Measurements from ENCODE around the gene PDE4D.

The PDE4D gene

DNA sequence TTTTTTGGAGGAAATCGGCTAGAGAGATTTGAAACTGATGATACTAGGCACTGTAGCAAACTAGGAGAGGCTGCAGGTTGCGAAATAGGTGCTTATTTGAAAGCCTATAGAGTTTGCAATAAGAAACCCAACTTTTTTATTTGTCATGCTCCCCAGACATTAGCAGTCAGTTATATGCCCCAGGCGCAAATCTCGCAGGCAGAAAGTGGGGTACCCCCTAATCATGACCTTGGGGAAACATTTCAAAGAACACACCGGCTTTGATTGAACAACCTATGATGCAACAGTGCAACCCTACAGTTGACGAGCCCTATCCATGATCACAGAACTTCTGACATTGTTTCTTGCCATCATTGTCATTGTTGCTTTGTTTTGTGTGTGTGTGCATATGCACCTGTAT, 800.2 kb downstream of the PDE4D start:
- H3K4me1 ChIP-seq (ENCODE audit: insufficient read depth, low read length), result no peaks in the 10 kb centered on the region
- H3K9me3 ChIP-seq (ENCODE audit: insufficient read depth, low read depth, low read length), result no peaks in the 10 kb centered on the region
- H3K4me3 ChIP-seq (ENCODE audit: low read length), result no peak overlapping the region
- H3K27ac ChIP-seq (ENCODE audit: low read length), result no peak overlapping the region
- no peaks in the 10 kb centered on the region for H3K36me3 ChIP-seq (ENCODE audit: insufficient read depth, low read depth, low read length)
- H3K27me3 ChIP-seq (ENCODE audit: insufficient read depth, low read length), result no peaks in the 10 kb centered on the region
- H3K9ac ChIP-seq (ENCODE audit: low read depth, low read length), result no peak overlapping the region

DNA sequence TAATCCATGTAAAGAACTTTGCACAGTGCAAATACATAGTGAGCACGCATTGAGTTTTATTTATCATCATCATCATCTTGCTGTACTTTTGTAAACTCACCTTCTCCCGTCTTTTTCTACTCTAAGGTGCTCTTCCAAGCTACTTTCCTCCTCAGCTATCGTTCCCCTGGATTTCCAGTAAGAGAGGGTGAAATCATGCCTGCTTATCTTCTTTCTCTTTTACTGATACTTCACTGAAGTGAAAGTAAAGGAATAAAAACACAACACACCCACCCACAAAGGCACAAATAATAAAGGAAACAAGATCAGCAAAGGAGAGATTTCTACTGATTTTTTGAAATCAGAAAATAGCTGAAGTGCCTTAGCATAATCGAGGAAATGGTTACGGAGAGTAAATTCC, 800.8 kb downstream of the PDE4D start:
- H3K4me1 ChIP-seq (ENCODE audit: insufficient read depth, low read length), result no peaks in the 10 kb centered on the region
- no peaks in the 10 kb centered on the region for H3K36me3 ChIP-seq (ENCODE audit: insufficient read depth, low read depth, low read length)
- no peak overlapping the region for H3K9ac ChIP-seq (ENCODE audit: low read depth, low read length)
- H3K27me3 ChIP-seq (ENCODE audit: insufficient read depth, low read length), result no peaks in the 10 kb centered on the region
- no peaks in the 10 kb centered on the region for H3K9me3 ChIP-seq (ENCODE audit: insufficient read depth, low read depth, low read length)
- H3K4me3 ChIP-seq (ENCODE audit: low read length), result no peak overlapping the region
- no peak overlapping the region for H3K27ac ChIP-seq (ENCODE audit: low read length)

DNA sequence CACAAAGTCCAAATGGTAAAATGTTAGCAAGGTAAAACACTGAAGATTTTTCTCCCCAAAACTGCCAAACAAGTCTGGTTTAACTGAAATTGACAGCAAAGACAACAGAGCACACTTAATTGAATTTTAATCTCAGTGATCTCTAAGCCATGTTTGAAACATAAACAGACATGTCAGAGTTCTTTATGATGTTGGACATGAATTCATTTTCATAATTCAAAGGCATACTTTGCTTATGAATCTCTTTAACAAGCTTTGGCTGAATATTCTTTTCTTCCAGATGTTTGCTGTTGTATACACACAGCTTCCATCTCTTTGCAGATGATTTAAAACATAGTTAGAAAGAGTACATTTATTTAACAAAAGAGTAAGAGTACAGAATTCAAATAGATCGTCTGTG, 801.6 kb downstream of the PDE4D start:
- H3K4me3 ChIP-seq (ENCODE audit: low read length), result no peak overlapping the region
- no peak overlapping the region for H3K27ac ChIP-seq (ENCODE audit: low read length)
- H3K9ac ChIP-seq (ENCODE audit: low read depth, low read length), result no peak overlapping the region
- no peaks in the 10 kb centered on the region for H3K4me1 ChIP-seq (ENCODE audit: insufficient read depth, low read length)
- no peaks in the 10 kb centered on the region for H3K27me3 ChIP-seq (ENCODE audit: insufficient read depth, low read length)
- no peaks in the 10 kb centered on the region for H3K36me3 ChIP-seq (ENCODE audit: insufficient read depth, low read depth, low read length)
- no peaks in the 10 kb centered on the region for H3K9me3 ChIP-seq (ENCODE audit: insufficient read depth, low read depth, low read length)

DNA sequence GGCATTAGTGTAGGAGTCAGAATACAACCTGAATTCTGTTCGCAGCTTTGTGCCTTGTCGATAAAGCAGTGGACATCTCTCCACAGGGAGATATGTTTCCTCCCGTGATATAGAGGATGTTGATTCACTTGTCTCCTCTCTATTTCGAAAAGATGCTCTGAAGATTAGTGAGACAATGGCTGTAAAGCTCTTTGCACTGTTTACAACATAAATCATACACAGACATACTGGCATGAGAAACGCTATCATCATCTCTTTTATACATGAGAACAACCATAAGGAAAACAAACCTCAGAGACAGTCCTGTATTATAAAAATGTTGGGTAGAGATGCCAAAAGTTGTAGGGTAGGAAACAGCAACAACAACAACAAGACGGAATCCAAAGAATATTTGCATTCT, 803.2 kb downstream of the PDE4D start:
- Histone ChIP-seq H3K9me3 (ENCODE audit: insufficient read depth, low read depth, low read length) (no peaks in the 10 kb centered on the region), H3K27me3 (ENCODE audit: insufficient read depth, low read length) (no peaks in the 10 kb centered on the region), H3K9ac (ENCODE audit: low read depth, low read length) (no peak overlapping the region), H3K36me3 (ENCODE audit: insufficient read depth, low read depth, low read length) (no peaks in the 10 kb centered on the region), H3K4me3 (ENCODE audit: low read length) (no peak overlapping the region), H3K27ac (ENCODE audit: low read length) (no peak overlapping the region), H3K4me1 (ENCODE audit: insufficient read depth, low read length) (no peaks in the 10 kb centered on the region)

DNA sequence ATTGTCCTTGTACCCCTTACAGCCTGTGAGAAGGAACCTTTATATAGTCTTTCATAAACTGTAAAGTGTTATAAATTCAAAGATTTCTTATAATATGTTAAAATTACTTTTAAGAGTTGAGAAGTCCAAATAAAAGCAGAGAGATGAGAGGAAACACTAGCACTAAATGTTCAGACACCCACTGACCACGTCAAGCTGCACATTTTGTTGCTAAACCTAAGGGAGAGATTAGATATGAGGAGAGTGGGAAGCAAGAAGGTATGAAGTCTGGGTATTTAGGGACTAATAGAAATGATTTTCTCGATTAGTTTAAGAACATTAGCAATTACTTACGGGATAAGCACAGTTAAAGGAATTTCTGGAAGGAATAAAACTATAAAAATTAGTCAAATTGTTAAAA, 803.8 kb downstream of the PDE4D start:
- Histone ChIP-seq H3K4me3 (ENCODE audit: low read length) (no peak overlapping the region), H3K4me1 (ENCODE audit: insufficient read depth, low read length) (no peaks in the 10 kb centered on the region), H3K27ac (ENCODE audit: low read length) (no peak overlapping the region), H3K27me3 (ENCODE audit: insufficient read depth, low read length) (no peaks in the 10 kb centered on the region), H3K36me3 (ENCODE audit: insufficient read depth, low read depth, low read length) (no peaks in the 10 kb centered on the region), H3K9ac (ENCODE audit: low read depth, low read length) (no peak overlapping the region), H3K9me3 (ENCODE audit: insufficient read depth, low read depth, low read length) (no peaks in the 10 kb centered on the region)

DNA sequence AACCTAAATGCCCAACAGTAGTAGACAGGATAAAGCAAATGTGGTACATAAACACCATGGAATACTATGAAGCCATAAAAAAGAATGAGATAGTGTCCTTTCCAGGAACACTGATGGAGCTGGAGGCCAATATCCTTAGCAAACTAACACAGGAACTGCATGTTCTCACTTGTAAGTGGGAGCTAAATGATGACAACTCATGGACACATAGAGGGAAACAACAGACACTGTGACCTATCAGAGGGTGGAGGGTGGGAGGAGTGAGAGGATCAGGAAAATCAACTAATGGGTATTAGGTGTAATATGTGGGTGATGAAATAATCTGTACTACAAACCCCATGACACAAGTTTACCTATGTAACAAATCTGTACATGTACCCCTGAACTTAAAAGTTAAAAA, 805.0 kb downstream of the PDE4D start:
- no peaks in the 10 kb centered on the region for H3K27me3 ChIP-seq (ENCODE audit: insufficient read depth, low read length)
- no peaks in the 10 kb centered on the region for H3K9me3 ChIP-seq (ENCODE audit: insufficient read depth, low read depth, low read length)
- H3K36me3 ChIP-seq (ENCODE audit: insufficient read depth, low read depth, low read length), result no peaks in the 10 kb centered on the region
- H3K27ac ChIP-seq (ENCODE audit: low read length), result no peak overlapping the region
- H3K4me1 ChIP-seq (ENCODE audit: insufficient read depth, low read length), result no peaks in the 10 kb centered on the region
- no peak overlapping the region for H3K9ac ChIP-seq (ENCODE audit: low read depth, low read length)
- H3K4me3 ChIP-seq (ENCODE audit: low read length), result no peak overlapping the region

DNA sequence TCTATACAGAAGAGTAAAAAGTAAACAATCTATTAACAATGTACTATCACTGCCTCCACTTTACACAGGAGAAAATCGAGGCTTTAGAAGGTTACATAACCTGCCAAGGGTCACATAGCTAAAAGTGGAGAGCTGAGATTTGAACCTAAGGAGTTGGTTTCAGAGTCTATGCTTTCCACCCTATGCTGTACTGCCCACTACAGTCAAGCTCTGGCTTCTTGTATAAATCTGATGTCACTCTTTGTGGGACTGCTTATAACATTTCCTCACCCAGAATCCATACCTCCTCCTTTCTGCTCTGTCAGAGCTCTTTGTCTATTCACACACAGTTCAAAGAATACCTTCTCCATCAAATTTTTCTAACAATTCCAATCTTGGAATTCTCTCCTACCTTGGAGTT, 807.5 kb downstream of the PDE4D start:
- no peaks in the 10 kb centered on the region for H3K36me3 ChIP-seq (ENCODE audit: insufficient read depth, low read depth, low read length)
- H3K9me3 ChIP-seq (ENCODE audit: insufficient read depth, low read depth, low read length), result no peaks in the 10 kb centered on the region
- no peaks in the 10 kb centered on the region for H3K27me3 ChIP-seq (ENCODE audit: insufficient read depth, low read length)
- no peak overlapping the region for H3K9ac ChIP-seq (ENCODE audit: low read depth, low read length)
- H3K4me1 ChIP-seq (ENCODE audit: insufficient read depth, low read length), result no peaks in the 10 kb centered on the region
- no peak overlapping the region for H3K27ac ChIP-seq (ENCODE audit: low read length)
- no peak overlapping the region for H3K4me3 ChIP-seq (ENCODE audit: low read length)

DNA sequence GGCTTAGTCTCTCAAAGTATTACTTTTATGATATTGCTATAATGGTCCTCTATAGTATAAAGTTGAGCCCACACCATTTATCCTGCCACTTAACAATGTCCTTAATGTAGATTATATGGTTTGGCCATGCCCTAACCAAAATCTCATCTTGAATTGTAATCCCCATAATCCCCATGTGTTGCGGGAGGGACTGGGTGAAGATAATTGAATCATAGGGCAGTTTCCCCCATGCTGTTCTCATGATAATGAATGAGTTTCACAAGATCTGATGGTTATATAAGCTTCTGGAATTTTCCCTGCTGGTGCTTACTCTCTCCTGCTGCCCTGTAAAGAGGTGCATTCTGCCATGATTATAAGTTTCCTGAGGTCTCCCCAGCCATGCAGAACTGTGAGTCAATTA, 811.8 kb downstream of the PDE4D start:
- Histone ChIP-seq H3K9me3 (ENCODE audit: insufficient read depth, low read depth, low read length) (no peaks in the 10 kb centered on the region), H3K36me3 (ENCODE audit: insufficient read depth, low read depth, low read length) (no peaks in the 10 kb centered on the region), H3K4me3 (ENCODE audit: low read length) (no peak overlapping the region), H3K9ac (ENCODE audit: low read depth, low read length) (no peak overlapping the region), H3K27ac (ENCODE audit: low read length) (no peak overlapping the region), H3K4me1 (ENCODE audit: insufficient read depth, low read length) (no peaks in the 10 kb centered on the region), H3K27me3 (ENCODE audit: insufficient read depth, low read length) (no peaks in the 10 kb centered on the region)

DNA sequence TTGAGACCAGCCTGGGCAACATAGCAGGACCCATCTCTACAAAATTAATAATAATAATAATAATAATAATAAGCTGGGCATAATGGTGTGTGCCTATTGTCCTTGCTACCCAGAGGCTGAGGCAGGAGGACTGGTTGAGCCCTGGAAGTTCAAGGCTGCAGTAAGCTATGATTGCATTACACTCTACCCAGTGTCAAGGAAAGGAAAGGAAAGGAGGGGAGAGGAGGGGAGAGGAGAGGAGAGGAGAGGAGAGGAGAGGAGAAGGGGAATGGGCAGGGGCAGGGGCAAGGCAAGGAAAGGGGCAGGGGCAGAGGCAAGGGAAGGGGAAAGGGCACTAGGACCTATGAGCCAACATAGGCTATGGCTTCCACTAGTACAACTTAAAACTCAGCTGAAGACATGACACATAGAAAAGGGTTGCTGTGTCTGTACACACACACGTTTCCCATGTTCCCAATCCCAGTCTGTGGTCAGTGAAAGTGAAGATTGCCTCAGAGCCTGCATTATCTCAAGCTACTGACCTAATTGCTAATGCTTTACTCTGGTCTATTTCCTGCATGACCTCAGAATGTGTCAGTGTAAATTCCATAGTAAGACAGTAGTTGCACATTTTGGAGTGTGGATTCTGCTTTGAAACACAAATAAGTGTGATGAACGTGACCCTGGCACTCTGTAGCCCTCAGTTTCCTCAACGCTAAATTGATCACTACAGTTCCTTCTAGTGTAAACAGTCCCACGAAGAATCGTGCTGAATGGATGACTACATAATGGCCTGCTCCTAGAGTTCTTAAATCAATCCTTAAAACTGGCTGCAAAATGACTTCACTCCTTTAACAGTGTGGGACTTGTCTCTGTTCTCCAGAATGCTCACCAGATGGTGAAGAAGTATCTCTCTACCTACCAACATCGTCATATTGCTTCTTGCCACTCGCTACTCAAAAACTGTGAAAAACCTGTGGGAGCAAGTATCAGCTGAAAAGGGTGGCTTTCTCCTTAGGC, 813.6 kb downstream of the PDE4D start:
- Histone ChIP-seq H3K9ac (ENCODE audit: low read depth, low read length) (no peak overlapping the region), H3K27ac (ENCODE audit: low read length) (no peak overlapping the region), H3K27me3 (ENCODE audit: insufficient read depth, low read length) (no peaks in the 10 kb centered on the region), H3K36me3 (ENCODE audit: insufficient read depth, low read depth, low read length) (no peaks in the 10 kb centered on the region), H3K9me3 (ENCODE audit: insufficient read depth, low read depth, low read length) (no peaks in the 10 kb centered on the region), H3K4me1 (ENCODE audit: insufficient read depth, low read length) (no peaks in the 10 kb centered on the region), H3K4me3 (ENCODE audit: low read length) (no peak overlapping the region)

DNA sequence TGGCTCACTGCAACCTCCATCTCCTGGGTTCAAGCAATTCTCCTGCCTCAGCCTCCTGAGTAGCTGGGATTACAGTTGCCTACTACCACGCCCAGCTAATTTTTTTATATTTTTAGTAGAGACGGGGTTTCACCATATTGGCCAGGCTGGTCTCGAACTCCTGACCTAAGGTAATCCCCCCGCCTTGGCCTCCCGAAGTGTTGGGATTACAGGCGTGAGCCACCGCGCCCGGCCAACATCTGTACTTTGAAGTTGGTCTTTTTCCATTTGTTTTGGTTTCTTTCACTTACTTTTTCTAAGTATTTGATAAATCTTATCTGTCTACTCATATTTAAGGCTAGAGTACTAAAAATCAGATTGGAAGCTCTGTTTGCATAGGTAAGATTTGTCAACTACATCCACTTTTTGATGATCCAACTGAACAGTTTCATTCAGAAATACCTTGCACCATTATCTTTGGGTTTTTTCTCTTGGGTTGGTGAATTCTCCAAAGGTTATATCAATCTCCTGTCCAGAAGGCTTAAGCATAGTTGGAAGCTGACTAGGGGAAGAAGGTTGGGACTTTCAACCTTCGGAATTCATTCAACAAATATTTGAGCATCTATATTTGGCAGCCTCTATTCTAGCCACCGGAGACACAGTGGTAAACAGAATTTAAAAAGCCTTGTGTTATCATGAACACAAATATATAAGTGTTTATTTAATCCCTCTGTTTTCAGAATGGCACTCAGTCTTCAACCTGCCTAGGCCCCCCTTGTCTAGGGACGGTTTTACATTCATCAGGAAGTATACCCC, 821.6 kb downstream of the PDE4D start:
- H3K27me3 ChIP-seq (ENCODE audit: insufficient read depth, low read length), result no peaks in the 10 kb centered on the region
- H3K4me3 ChIP-seq (ENCODE audit: low read length), result no peak overlapping the region
- H3K27ac ChIP-seq (ENCODE audit: low read length), result no peak overlapping the region
- no peaks in the 10 kb centered on the region for H3K9me3 ChIP-seq (ENCODE audit: insufficient read depth, low read depth, low read length)
- H3K9ac ChIP-seq (ENCODE audit: low read depth, low read length), result no peak overlapping the region
- H3K4me1 ChIP-seq (ENCODE audit: insufficient read depth, low read length), result no peaks in the 10 kb centered on the region
- H3K36me3 ChIP-seq (ENCODE audit: insufficient read depth, low read depth, low read length), result no peaks in the 10 kb centered on the region

DNA sequence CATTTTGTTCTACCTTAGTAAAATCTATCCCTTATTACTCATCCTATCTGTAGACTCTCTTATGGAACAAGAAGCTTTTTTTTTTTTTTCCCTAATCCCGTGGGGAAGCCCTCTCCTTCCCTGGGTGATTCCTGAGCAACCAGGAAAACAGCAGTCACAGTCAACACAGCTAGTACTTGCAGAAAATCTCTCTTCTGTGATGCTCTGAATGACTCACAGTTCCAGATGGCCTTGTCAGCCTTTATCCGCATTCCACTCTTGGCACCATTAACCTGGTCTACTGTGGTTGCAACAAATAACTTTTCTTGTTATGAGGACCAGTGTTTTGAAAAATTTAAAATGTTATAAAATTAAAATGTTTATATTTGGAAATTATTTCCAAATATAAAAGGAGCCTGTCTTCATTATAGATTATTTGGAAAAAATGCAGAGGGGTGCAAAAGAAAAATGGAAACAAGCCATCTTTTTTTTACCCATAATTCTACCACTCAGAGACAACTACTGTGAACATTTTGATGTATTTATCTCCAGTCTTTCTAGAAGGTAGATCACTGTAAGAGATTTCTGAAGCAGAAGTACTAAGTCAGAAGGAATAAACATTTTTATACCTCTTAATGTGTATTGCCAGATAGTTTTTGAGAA, 824.0 kb downstream of the PDE4D start:
- no peaks in the 10 kb centered on the region for H3K27me3 ChIP-seq (ENCODE audit: insufficient read depth, low read length)
- H3K36me3 ChIP-seq (ENCODE audit: insufficient read depth, low read depth, low read length), result no peaks in the 10 kb centered on the region
- H3K9ac ChIP-seq (ENCODE audit: low read depth, low read length), result no peak overlapping the region
- H3K4me3 ChIP-seq (ENCODE audit: low read length), result no peak overlapping the region
- H3K27ac ChIP-seq (ENCODE audit: low read length), result no peak overlapping the region
- H3K9me3 ChIP-seq (ENCODE audit: insufficient read depth, low read depth, low read length), result no peaks in the 10 kb centered on the region
- H3K4me1 ChIP-seq (ENCODE audit: insufficient read depth, low read length), result no peaks in the 10 kb centered on the region
